ENCODE measurements around the gene DPEP1.
"Not testable (repeated sequence)": the region's sequence is repeated elsewhere in the genome, so short reads cannot be mapped to it uniquely, and the experiment has no call there.

Gene DPEP1

GRCh38 chr16:89577055-89577759 is 36.2 kb upstream of the DPEP1 start:
- DNase-seq (ENCODE audit: low read depth): no peak

- DNase-seq (ENCODE audit: low read depth): no peak
These were observed 34.1 kb upstream of the DPEP1 start for GRCh38 chr16:89579351-89579750.

- no peak for DNase-seq (ENCODE audit: low read depth)
These were observed 32.3 kb upstream of the DPEP1 start for GRCh38 chr16:89581045-89581695.

- no peak for DNase-seq (ENCODE audit: low read depth)
These were observed 31.4 kb upstream of the DPEP1 start for GRCh38 chr16:89581861-89582563.

GRCh38 chr16:89582614-89583196 is 30.7 kb upstream of the DPEP1 start:
- DNase-seq (ENCODE audit: low read depth): no peak

GRCh38 chr16:89583197-89583894 is 30.1 kb upstream of the DPEP1 start:
- DNase-seq (ENCODE audit: low read depth): no peak

GRCh38 chr16:89583895-89584644 is 29.4 kb upstream of the DPEP1 start:
- no peak for DNase-seq (ENCODE audit: low read depth)

GRCh38 chr16:89584768-89585549 is 28.5 kb upstream of the DPEP1 start:
- DNase-seq (ENCODE audit: low read depth): no peak

- DNase-seq (ENCODE audit: low read depth): no peak
These were observed 27.2 kb upstream of the DPEP1 start for GRCh38 chr16:89586218-89586617.

- DNase-seq (ENCODE audit: low read depth): no peak
These were observed 26.6 kb upstream of the DPEP1 start for GRCh38 chr16:89586853-89587252.

- DNase-seq (ENCODE audit: low read depth): not testable (repeated sequence)
These were observed 25.8 kb upstream of the DPEP1 start for GRCh38 chr16:89587676-89588075.

GRCh38 chr16:89588413-89589109 is 24.9 kb upstream of the DPEP1 start:
- DNase-seq (ENCODE audit: low read depth): no peak

- DNase-seq (ENCODE audit: low read depth): no peak
These were observed 24.1 kb upstream of the DPEP1 start for GRCh38 chr16:89589241-89589926.

- DNase-seq (ENCODE audit: low read depth): no peak
These were observed 19.6 kb upstream of the DPEP1 start for GRCh38 chr16:89593841-89594240.

GRCh38 chr16:89595330-89596060 is 17.9 kb upstream of the DPEP1 start:
- DNase-seq (ENCODE audit: low read depth): no peak

GRCh38 chr16:89596061-89596689 is 17.3 kb upstream of the DPEP1 start:
- no peak for DNase-seq (ENCODE audit: low read depth)

GRCh38 chr16:89596957-89597649 is 16.3 kb upstream of the DPEP1 start:
- no peak for DNase-seq (ENCODE audit: low read depth)

GRCh38 chr16:89598199-89598598 is 15.2 kb upstream of the DPEP1 start:
- DNase-seq (ENCODE audit: low read depth): no peak

Measured in stimulated activated CD8-positive, alpha-beta memory T cell treated with anti-CD3 and anti-CD28 coated beads, Interleukin-12 subunit alpha, Interleukin-12 subunit beta, amount 100 ng/mL, for 4 hours (primary cell).